Gastroesophageal sphincter (tissue), 3 donors: Measurements from ENCODE around the gene TCHHL1.

Experiments
- CTCF ChIP-seq, 4 experiments: fragments of 200-600 bp in 2 of 4; fragments of 450-650 bp in 2 of 4; sonication (generic) in 1 of 4; IDR thresholded peaks; one replicate each; pipeline ENCODE4 v1.5.1; 2017 to 2019; ENCODE audit warnings: antibody characterized with exemption in 4 of 4, mild to moderate bottlenecking in 2 of 4, moderate library complexity in 2 of 4
- POLR2A ChIP-seq, 2 donors: fragments of 450-650 bp; IDR thresholded peaks; one replicate each; pipeline ENCODE4 v1.6.1; 2017; ENCODE audit warnings: antibody characterized with exemption in 2 of 2, mild to moderate bottlenecking in 2 of 2, moderate library complexity in 1 of 2
- POLR2AphosphoS5 ChIP-seq: sonication (generic); formaldehyde crosslinking; IDR thresholded peaks from one replicate; pipeline ENCODE4 v1.6.1; 2017; ENCODE audit warnings: antibody characterized with exemption

GRCh38 chr1:152044386-152044785, 44.5 kb downstream of the TCHHL1 start:
- TF ChIP-seq CTCF (IDR thresholded peaks at IDR 0.05) (no peak), POLR2A (IDR thresholded peaks at IDR 0.05) (no peak), POLR2AphosphoS5 (no peak)
